CD4-positive, alpha-beta T cell treated with Interleukin-1 beta for 1 hour (primary cell): ENCODE measurements around the gene CEP70.
"Not testable (repeated sequence)": the region's sequence is repeated elsewhere in the genome, so short reads cannot be mapped to it uniquely, and the experiment has no call there.

Experiments
- DNase-seq, 2 donors: peaks; one replicate each; pipeline ENCODE4 v3.0.0-alpha.2; 2020 to 2022

CEP70 gene

GRCh38 chr3:138594150-138594934 lies at the start of gene CEP70:
Gene CEP70 (minus strand): TSS chr3:138594260. CDS start chr3:138572927, 21,333 bp downstream.
- DNase-seq = peak; percentile 94

GRCh38 chr3:138642927-138643253 lies 48.8 kb upstream of the CEP70 start:
- DNase-seq = no peak

- DNase-seq = no peak
These were observed 48.3 kb upstream of the CEP70 start for GRCh38 chr3:138642226-138642926.

GRCh38 chr3:138640537-138640936 lies 46.5 kb upstream of the CEP70 start:
- DNase-seq = no peak

- no peak for DNase-seq
These were observed 44.6 kb upstream of the CEP70 start for GRCh38 chr3:138638641-138639040.

GRCh38 chr3:138629526-138629925 lies 35.5 kb upstream of the CEP70 start:
- no peak for DNase-seq

GRCh38 chr3:138625707-138626365 lies 31.8 kb upstream of the CEP70 start:
- DNase-seq = no peak

- no peak for DNase-seq
These were observed 30.5 kb upstream of the CEP70 start for GRCh38 chr3:138624518-138624917.

GRCh38 chr3:138620431-138620830 lies 26.4 kb upstream of the CEP70 start:
- no peak for DNase-seq

GRCh38 chr3:138615462-138615861 lies 21.4 kb upstream of the CEP70 start:
- DNase-seq = no peak

- no peak for DNase-seq
These were observed 15.8 kb upstream of the CEP70 start for GRCh38 chr3:138609898-138610266.

GRCh38 chr3:138608322-138609135 lies 14.5 kb upstream of the CEP70 start, which contains the start of gene FAIM:
Gene FAIM (plus strand): TSS chr3:138608771. CDS start chr3:138619727, 10,956 bp downstream.
- peak; percentile 65 to 72 for DNase-seq

- not testable (repeated sequence) for DNase-seq
These were observed 10.1 kb upstream of the CEP70 start for GRCh38 chr3:138604106-138604595.

GRCh38 chr3:138601661-138602060 lies 7.6 kb upstream of the CEP70 start:
- not testable (repeated sequence) for DNase-seq

GRCh38 chr3:138600100-138600745 lies 6.2 kb upstream of the CEP70 start:
- no peak for DNase-seq

GRCh38 chr3:138598534-138598933 lies 4.5 kb upstream of the CEP70 start:
- DNase-seq = no peak

- DNase-seq = not testable (repeated sequence)
These were observed 3.3 kb upstream of the CEP70 start for GRCh38 chr3:138597186-138597976.

- no peak for DNase-seq
These were observed 1.0 kb upstream of the CEP70 start for GRCh38 chr3:138594935-138595610.

- no peak for DNase-seq
These were observed 441 bp downstream of the CEP70 start for GRCh38 chr3:138593488-138594149.

GRCh38 chr3:138591392-138591791 lies 2.7 kb downstream of the CEP70 start:
- DNase-seq = no peak
